AG09309 (cell line): ENCODE measurements around the gene PEX11B.

ENCODE experiments used
- DNase-seq: peaks from one replicate; pipeline ENCODE4 v3.0.0-alpha.2; 2010; ENCODE audit warnings: low read depth
- H3K4me3 ChIP-seq: 2 replicates; pipeline ENCODE4 v1.5.1; 2011; ENCODE audit warnings: mild to moderate bottlenecking, low read depth, low read length, moderate library complexity; ENCODE audit not compliant: control insufficient read depth
- TF ChIP-seq, protein P1 (sequence below): IDR thresholded peaks from 2 replicates; pipeline ENCODE4 v1.5.1; 2011; ENCODE audit warnings: mild to moderate bottlenecking, low read depth, low read length, inconsistent platforms; ENCODE audit not compliant: insufficient read depth, control insufficient read depth; ENCODE audit errors: missing control alignments

Gene PEX11B

DNA sequence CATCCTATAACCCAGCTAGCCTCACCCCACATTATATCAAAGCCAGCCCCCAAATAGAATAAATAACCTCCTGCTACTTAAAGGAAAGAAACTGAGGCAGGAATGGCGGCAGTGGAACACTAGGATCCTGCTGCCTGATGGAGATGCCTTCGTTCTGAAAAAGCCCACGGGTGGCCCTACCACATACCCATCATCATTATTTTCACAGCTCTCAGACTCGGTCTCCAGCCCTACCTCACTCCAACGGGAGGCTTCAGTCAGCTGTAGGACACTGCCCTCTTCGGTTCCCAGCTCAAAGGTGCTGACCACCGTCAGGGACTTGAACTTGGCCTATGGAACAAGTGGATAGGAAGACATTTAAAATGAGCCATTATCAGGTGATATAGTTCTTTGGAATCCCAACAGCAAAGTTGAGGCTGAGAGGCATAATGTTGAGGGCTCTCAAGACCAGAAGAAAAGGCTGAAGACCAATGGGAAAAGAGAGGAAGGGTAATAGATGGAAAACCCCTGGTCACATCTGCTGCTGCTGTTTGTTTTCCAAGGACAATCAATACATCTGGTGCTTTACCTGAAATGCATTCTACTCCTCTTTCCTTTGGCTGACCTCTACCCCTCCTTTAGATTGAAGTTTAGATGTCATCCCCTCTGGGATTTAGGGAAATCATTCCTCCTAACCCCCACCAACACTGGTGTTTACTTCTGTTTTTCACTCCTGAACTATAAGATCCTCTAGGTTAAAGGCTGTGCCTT lies 25.0 kb downstream of the PEX11B start:
- DNase-seq = no peak
- TF ChIP-seq, protein P1, sequence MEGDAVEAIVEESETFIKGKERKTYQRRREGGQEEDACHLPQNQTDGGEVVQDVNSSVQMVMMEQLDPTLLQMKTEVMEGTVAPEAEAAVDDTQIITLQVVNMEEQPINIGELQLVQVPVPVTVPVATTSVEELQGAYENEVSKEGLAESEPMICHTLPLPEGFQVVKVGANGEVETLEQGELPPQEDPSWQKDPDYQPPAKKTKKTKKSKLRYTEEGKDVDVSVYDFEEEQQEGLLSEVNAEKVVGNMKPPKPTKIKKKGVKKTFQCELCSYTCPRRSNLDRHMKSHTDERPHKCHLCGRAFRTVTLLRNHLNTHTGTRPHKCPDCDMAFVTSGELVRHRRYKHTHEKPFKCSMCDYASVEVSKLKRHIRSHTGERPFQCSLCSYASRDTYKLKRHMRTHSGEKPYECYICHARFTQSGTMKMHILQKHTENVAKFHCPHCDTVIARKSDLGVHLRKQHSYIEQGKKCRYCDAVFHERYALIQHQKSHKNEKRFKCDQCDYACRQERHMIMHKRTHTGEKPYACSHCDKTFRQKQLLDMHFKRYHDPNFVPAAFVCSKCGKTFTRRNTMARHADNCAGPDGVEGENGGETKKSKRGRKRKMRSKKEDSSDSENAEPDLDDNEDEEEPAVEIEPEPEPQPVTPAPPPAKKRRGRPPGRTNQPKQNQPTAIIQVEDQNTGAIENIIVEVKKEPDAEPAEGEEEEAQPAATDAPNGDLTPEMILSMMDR = no peak
- no peak overlapping the region for H3K4me3 ChIP-seq

DNA sequence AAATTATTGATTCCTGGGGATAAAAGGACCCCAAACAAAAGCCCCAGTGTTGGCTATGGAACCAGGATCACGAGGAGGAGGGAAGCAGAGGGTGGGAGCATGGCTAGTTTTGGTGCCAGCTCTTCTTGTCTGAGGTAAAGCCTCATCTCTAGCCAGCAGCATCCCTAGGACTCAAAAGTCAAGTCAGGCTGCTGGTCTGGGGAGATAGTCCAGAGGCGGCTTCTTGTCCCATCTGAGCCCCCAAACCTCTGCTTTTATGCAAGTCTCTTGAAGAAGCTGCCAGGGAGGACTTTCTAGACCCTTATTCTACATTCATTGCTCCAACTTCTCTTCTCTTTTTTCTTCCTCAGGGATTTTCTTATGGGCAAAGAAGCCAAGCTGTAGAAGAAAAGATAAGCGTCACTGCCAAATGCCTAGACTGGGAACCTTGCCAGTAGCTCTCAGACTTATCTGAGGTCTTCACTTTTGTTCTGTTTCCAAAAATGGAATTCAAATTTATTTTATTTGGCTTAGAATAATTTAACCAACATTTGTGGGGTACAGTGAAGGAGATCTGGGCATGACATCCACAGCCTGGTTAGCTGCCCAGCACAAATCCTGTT lies 25.9 kb downstream of the PEX11B start:
- no peak overlapping the region for H3K4me3 ChIP-seq
- DNase-seq = no peak
- TF ChIP-seq, protein P1 = no peak

DNA sequence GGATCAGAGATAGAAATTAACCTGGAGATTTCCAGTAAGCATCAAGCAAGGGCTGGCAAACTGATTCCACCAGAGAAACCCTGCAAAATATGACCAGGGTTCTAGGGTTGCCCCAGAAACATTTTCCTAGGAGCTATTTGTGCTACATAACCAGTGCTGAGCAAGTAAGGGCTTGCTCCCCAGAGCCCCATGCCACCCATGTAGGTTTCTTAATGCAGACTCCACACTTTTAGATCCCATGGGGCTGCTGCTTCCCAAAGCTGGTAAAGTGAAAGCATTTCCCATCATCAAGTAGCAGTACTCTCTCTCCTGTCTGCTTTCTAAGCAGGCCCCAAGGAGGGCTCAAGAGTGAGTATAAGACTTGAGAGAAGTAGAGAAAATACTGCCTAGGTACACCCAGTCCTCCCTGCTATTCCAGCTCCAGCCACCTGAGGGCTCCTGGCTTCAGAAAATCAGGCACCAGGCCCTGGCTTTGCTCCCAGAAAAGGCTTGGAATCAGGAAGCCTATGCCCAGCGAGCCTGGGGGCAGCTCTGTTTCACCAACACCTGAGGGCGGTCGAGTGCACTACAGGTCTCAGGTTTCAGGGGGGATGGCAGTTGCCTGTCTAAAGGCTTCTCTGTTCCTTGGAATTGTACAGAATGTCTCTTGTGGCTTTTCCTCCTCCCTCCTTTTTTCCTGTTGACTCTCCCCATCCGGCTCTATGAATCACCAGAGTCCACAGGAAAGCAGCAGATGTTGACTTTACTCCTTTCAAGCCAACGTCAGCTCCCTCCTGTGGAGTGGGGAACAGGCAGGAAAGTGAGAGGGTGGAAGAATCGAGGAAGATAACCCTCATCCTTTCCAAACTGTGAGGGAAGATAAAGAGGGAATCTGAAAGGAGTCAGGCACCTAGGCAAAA lies 26.7 kb downstream of the PEX11B start:
- DNase-seq = peak; percentile 94
- TF ChIP-seq, protein P1 = peak; percentile 91
- no peak overlapping the region for H3K4me3 ChIP-seq

DNA sequence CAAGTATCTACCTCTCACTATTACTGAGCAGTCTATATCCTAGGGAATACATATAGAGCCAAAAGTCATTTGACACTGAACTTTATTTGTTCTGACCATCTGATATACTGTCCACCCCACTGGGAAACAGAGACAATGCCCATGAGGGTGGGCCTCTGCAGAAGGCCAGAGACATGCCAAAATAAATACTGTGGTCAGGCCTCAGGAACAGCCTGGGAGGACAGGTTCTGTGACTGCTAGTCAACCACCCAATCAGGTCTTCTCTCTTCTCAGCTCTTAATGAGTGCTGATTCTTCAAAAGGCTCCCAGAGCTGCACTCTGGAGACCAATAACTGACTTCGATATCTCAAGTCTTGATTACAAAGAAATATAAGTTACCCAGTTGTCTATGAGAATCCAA lies 27.4 kb downstream of the PEX11B start:
- TF ChIP-seq, protein P1 = no peak
- no peak for DNase-seq
- no peak overlapping the region for H3K4me3 ChIP-seq

DNA sequence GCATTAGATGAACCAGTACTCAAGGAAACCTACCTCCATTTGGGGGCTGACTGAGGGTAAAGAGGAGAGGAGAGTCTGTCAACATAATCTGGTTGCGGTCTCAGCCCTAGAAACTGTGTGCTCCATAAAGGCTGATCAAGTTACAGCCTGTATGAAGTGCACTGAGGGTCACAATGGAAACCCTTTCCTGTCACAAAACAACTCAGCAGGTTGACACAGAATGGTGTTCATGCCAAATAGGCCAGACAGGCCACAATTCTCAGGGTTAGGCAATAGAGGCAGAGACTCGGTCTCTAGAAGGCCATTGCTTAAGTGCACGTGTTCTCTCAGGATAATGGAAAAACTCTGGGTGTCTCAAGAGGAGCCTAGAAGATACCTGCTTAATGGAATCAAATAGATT lies 28.8 kb downstream of the PEX11B start:
- TF ChIP-seq, protein P1 = no peak
- H3K4me3 ChIP-seq = no peak overlapping the region
- DNase-seq = no peak

DNA sequence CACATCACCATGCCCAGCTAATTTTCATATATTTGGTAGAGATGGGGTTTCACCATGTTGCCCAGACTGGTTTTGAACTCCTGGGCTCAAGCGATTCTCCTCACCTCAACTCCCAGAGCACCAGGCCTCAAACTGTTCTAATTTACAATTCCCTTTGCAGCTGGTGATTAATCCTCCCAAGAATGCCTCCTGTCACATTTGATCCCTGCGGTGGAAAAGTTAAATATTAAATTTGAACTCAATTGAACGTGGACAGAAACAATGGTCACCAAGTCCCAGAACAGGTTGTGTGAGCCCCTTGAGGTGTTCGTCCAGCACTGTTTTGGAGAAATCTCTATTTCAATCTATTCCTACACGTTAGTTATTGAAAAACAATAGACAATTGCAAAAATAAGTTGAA lies 30.9 kb downstream of the PEX11B start:
- TF ChIP-seq, protein P1 = no peak
- no peak overlapping the region for H3K4me3 ChIP-seq
- no peak for DNase-seq
